ENCODE results near the gene MBNL1.
A peak's percentile ranks its signal among the peaks of the same experiment; 100 is the strongest.

MBNL1 gene

GRCh38 chr3:152266221-152266995, 2.3 kb upstream of the MBNL1 start (continued):
- TF ChIP-seq KLF1 (tag by site-specific recombination; IDR thresholded peaks at IDR 0.05) (peak; percentile 71), FEZF1 (tag by site-specific recombination; IDR thresholded peaks at IDR 0.05) (peak; percentile 27; the same call in 1 of the 2 replicates), ZBTB26 (tag by site-specific recombination; optimal IDR thresholded peaks at IDR 0.05) (no peak), IKZF3 (tag by site-specific recombination; IDR thresholded peaks at IDR 0.05) (peak; percentile 18; the same call in 1 of the 2 replicates), ZNF48 (tag by site-specific recombination; IDR thresholded peaks at IDR 0.05) (no peak), PRDM6 (tag by site-specific recombination; IDR thresholded peaks at IDR 0.05) (no peak), SCRT2 (tag by site-specific recombination; IDR thresholded peaks at IDR 0.05) (no peak), ZNF416 (tag by site-specific recombination; IDR thresholded peaks at IDR 0.05) (no peak), PATZ1 (tag by site-specific recombination; IDR thresholded peaks at IDR 0.05) (peak; percentile 76), KLF9 (tag by site-specific recombination; IDR thresholded peaks at IDR 0.05; ENCODE audit: low read depth) (peak; percentile 60), ZEB2 (tag by site-specific recombination; IDR thresholded peaks at IDR 0.05) (peak; percentile 52; the same call in 1 of the 2 replicates), REST (tag by site-specific recombination; IDR thresholded peaks at IDR 0.05) (no peak), PRDM1 (tag by site-specific recombination; IDR thresholded peaks at IDR 0.05) (peak; percentile 93), ZNF660 (tag by site-specific recombination; IDR thresholded peaks at IDR 0.05) (peak; percentile 55; the same call in 1 of the 2 replicates), ZNF398 (tag by site-specific recombination; IDR thresholded peaks at IDR 0.05) (0 out of 2 replicates have a peak, but pooled peaks have one; percentile 39), OSR2 (tag by site-specific recombination; IDR thresholded peaks at IDR 0.05) (peak; percentile 93), ZNF692 (tag by site-specific recombination; IDR thresholded peaks at IDR 0.05) (0 out of 2 replicates have a peak, but pooled peaks have one; percentile 19), ZNF19 (tag by site-specific recombination; IDR thresholded peaks at IDR 0.05; ENCODE audit: low read depth) (no peak), SETDB1 (IDR thresholded peaks at IDR 0.05; ENCODE audit: insufficient read length, low read length) (no peak)

All from HEK293 (cell line).